Astrocyte of the spinal cord (primary cell): Measurements from ENCODE around the gene CCND3.

Source experiments
- DNase-seq: peaks from one replicate; pipeline ENCODE4 v3.0.0; 2011; ENCODE audit warnings: low read depth, low spot score
- H3K4me3 ChIP-seq: 2 replicates; pipeline ENCODE4 v1.5.1; 2011; ENCODE audit warnings: low read depth, mild to moderate bottlenecking, low read length, moderate library complexity
- in situ Hi-C: cut with HindIII; loops from 2 replicates; pipeline ENCODE4 v1.10.0; 2017; ENCODE audit warnings: low sequenced_read_pairs
- TF ChIP-seq, protein P1 (sequence below): IDR thresholded peaks from 2 replicates; pipeline ENCODE4 v1.5.1; 2012; ENCODE audit warnings: low read depth, mild to moderate bottlenecking, low read length, inconsistent platforms

Gene CCND3

DNA sequence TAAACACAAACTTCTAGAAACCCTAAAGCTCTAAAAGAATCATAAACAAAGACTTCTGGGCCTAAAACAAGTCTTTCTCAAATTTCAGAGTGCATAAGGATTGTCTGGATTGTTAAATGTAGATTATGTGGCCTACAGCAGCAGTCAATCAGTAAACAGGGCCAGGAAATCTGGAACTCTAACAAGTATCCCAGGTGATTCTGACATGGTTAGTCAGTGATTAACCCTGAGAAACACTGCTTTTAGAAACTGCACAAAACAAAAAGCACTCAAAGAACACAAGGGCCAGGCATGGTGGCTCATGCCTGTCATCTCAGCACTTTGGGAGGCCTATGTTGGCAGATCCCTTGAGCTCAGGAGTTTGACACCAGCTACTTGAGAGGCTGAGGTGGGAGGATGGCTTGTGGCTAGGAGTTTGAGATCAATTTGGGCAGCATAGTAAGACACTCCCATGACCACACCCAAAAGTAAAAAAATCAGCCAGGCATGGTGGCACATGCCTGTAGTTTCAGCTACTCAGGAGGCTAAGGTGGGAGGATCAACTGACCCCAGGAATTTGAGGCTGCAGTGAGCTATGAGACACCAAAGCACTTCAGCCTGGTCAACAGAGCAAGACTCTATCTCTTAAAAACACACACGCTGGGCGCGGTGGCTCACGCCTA lies 26.6 kb downstream of the CCND3 start:
- in situ Hi-C loops: no loop called here
- no peak for DNase-seq
- H3K4me3 ChIP-seq: no peak overlapping the region
- TF ChIP-seq, protein P1, sequence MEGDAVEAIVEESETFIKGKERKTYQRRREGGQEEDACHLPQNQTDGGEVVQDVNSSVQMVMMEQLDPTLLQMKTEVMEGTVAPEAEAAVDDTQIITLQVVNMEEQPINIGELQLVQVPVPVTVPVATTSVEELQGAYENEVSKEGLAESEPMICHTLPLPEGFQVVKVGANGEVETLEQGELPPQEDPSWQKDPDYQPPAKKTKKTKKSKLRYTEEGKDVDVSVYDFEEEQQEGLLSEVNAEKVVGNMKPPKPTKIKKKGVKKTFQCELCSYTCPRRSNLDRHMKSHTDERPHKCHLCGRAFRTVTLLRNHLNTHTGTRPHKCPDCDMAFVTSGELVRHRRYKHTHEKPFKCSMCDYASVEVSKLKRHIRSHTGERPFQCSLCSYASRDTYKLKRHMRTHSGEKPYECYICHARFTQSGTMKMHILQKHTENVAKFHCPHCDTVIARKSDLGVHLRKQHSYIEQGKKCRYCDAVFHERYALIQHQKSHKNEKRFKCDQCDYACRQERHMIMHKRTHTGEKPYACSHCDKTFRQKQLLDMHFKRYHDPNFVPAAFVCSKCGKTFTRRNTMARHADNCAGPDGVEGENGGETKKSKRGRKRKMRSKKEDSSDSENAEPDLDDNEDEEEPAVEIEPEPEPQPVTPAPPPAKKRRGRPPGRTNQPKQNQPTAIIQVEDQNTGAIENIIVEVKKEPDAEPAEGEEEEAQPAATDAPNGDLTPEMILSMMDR: no peak

DNA sequence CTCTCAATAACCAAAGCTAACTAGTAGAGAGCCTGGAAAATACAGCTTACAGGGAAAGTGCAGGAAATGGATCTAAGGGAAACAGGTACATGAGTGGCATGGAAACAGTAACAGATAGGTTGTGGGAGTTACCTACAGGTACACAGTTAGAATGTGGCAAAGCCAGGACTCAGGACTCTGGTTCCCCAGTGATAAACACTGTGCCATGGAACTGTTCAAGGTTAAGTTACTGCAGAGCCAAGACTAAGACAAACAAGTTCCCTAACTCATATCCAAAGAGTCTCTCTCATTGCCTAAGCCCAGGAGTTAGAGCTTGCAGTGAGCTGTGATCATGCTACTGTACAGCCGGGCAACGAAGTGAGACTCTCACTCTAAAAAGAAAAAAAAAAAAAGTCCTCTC lies 27.3 kb downstream of the CCND3 start:
- TF ChIP-seq, protein P1: no peak
- in situ Hi-C loops: no loop called here
- DNase-seq: no peak
- no peak overlapping the region for H3K4me3 ChIP-seq

DNA sequence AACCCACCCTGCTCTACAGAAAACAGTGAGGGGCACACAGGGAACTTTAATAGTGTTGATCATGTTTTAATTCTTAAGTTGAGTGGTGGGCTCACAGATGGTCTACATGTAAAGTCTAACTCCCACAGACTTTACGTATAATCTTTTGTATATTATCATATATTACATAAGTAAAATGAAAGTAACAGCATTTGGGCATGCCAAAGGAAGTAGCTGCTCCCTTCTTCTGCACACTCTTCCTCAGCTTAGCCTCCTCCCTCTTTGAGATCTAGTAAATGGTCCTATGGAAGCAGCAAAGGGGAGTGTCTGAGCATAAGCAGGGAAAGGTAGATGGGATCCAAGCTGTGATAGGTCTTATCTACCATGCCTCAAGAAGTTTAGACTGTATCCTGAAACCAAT lies 31.9 kb downstream of the CCND3 start:
- in situ Hi-C loops: no loop called here
- H3K4me3 ChIP-seq: no peak overlapping the region
- TF ChIP-seq, protein P1: no peak
- DNase-seq: no peak

DNA sequence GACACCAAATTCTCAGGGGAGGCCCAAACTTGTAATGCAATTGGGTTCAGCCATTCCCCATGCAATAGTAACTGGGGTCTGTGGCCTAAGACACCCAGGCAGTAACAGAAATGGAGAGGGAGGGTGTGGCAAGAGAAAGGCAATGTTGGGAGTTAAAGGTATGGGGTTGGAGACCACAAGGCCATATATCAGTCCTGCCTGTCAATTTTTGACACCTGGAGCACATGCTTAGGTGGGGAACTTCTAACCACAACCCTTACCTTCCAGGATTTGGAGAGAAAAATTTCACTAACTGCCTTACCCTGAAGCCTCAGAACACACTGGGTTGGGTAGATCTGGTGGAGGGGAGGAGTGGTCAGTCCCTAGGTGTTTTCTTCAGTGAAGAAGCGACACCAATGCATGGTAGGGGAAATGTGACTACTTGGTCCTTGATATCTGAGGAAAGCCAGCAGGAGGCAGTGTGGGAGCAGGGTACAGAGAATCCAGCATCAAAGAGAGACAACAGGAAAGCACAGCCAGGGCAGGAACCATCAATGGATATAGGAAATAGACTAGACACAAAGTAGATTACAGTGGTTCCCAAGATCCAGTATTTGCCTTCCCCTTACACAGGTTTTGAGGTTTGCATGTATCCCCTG lies 39.6 kb downstream of the CCND3 start:
- in situ Hi-C loops: no loop called here
- no peak for DNase-seq
- TF ChIP-seq, protein P1: peak; percentile 28
- no peak overlapping the region for H3K4me3 ChIP-seq

DNA sequence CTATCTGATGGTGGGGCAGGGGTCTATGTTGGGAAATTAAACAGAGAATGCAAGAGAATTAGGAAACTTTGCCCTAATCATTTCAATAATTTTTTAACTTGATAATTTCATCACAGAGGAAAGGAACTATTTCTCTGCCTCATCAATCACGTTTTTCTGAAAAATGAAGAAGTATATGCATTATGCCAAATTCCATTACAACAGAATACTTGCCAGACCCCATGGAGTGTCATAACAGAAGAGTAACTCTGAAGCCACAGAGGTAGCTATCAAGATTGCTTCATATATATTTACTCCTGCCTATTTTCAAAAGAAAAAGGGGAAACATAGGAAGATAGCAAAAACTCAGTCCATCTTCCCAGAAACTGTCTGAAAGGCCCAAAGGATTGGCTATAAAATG lies 40.7 kb downstream of the CCND3 start:
- no peak for DNase-seq
- TF ChIP-seq, protein P1: no peak
- H3K4me3 ChIP-seq: no peak overlapping the region
- in situ Hi-C loops: no loop called here

DNA sequence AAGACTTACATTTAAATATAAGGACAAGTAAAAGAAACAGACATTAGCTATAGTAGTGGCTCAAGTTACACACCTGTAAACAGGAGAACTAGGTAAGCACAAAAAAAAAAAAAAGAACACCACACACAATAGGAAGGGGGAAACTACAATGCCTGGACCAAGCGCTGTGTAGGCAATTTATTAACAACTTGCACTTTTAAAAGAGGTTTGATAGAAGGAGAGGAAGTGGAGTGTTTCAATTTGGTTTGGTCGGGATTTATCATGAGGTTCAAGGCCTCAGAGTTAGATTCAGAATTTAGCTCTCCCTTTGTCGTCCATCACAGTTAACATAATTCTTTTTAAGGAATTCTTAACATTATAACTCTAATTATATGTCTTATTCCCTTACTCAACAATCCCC lies 45.3 kb downstream of the CCND3 start:
- in situ Hi-C loops: no loop called here
- TF ChIP-seq, protein P1: no peak
- no peak for DNase-seq
- no peak overlapping the region for H3K4me3 ChIP-seq
